Testis (tissue), 3 donors: ENCODE data around the gene CCDC138. TPM values are rescaled to one million over a fixed set of nuclear protein-coding genes. Genes with fewer than 3 reads are reported as not detected.

Experiments used
- DNase-seq: peaks from one replicate; pipeline ENCODE4 v3.0.0-alpha.2; 2019
- H3K27ac ChIP-seq, 2 donors: fragments of 200-600 bp; sonication (generic); one replicate each; pipeline ENCODE4 v1.5.1; 2019
- H3K27me3 ChIP-seq: fragments of 200-600 bp; sonication (generic); one replicate; pipeline ENCODE4 v1.5.1; 2019
- H3K36me3 ChIP-seq: fragments of 200-600 bp; sonication (generic); one replicate; pipeline ENCODE4 v1.5.1; 2017; ENCODE audit warnings: low read depth; ENCODE audit errors: missing control alignments
- H3K4me1 ChIP-seq: fragments of 200-600 bp; sonication (generic); one replicate; pipeline ENCODE4 v1.5.1; 2019
- H3K4me3 ChIP-seq, 2 donors: fragments of 200-600 bp; sonication (generic); one replicate each; pipeline ENCODE4 v1.5.1; 2017 to 2019
- H3K9me3 ChIP-seq: fragments of 200-600 bp; sonication (generic); one replicate; pipeline ENCODE4 v1.5.1; 2017
- POLR2A ChIP-seq: fragments of 450-650 bp; IDR thresholded peaks from one replicate; pipeline ENCODE4 v1.6.1; 2017; ENCODE audit warnings: antibody characterized with exemption, mild to moderate bottlenecking, moderate library complexity
- WGBS, 2 donors: methylation state at CpG; one replicate each; pipeline ENCODE4 v1.1.5; 2018; 5-methylcytosine and 5-hydroxymethylcytosine counted together
- intact Hi-C: fragments of 100-400 bp; cut with DNase I; formaldehyde crosslinking; loops from one replicate; pipeline ENCODE4 v1.15.1; 2023; ENCODE audit warnings: low total_unique reads
- polyA plus RNA-seq: library from polyadenylated mRNA; stranded (reverse); fragments of 350-450 nt; fragmentation: Illumina TruSeq; extraction: RNeasy Lipid Tissue Mini Kit (QIAGEN cat#74804); gene quantifications from one replicate; pipeline ENCODE4 v1.2.3, GENCODE V29; 2014; ENCODE audit warnings: low read depth, low replicate concordance; ENCODE audit not compliant: insufficient read depth
- total RNA-seq, 2 donors: library from RNA; depleted of rRNA; stranded (reverse); fragments of >200 nt; gene quantifications; one replicate each; pipeline ENCODE4 v1.2.3, GENCODE V29; 2016
- TF ChIP-seq, protein P1 (sequence below), 3 experiments: fragments of 450-650 bp in 2 of 3; fragments of 200-600 bp in 1 of 3; sonication (generic) in 1 of 3; IDR thresholded peaks; one replicate each; pipeline ENCODE4 v1.5.1; 2016 to 2019; ENCODE audit warnings: antibody characterized with exemption in 3 of 3, mild to moderate bottlenecking in 2 of 3, moderate library complexity in 1 of 3

Gene CCDC138
- total and polyA plus RNA-seq, 3 donors from 2014 or later, result 15.7 to 30.9 (median 19.3) TPM

GRCh38 chr2:108910541-108911396 is 124.2 kb downstream of the CCDC138 start:
- intact Hi-C loops, result no loop called here
- TF ChIP-seq POLR2A, result no peak
- TF ChIP-seq, protein P1, sequence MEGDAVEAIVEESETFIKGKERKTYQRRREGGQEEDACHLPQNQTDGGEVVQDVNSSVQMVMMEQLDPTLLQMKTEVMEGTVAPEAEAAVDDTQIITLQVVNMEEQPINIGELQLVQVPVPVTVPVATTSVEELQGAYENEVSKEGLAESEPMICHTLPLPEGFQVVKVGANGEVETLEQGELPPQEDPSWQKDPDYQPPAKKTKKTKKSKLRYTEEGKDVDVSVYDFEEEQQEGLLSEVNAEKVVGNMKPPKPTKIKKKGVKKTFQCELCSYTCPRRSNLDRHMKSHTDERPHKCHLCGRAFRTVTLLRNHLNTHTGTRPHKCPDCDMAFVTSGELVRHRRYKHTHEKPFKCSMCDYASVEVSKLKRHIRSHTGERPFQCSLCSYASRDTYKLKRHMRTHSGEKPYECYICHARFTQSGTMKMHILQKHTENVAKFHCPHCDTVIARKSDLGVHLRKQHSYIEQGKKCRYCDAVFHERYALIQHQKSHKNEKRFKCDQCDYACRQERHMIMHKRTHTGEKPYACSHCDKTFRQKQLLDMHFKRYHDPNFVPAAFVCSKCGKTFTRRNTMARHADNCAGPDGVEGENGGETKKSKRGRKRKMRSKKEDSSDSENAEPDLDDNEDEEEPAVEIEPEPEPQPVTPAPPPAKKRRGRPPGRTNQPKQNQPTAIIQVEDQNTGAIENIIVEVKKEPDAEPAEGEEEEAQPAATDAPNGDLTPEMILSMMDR (IDR thresholded peaks at IDR 0.05), result no peak
- 83 to 86% methylated on average over 16 to 20 of the region's 20 CpGs for WGBS, 2 donors

DNA sequence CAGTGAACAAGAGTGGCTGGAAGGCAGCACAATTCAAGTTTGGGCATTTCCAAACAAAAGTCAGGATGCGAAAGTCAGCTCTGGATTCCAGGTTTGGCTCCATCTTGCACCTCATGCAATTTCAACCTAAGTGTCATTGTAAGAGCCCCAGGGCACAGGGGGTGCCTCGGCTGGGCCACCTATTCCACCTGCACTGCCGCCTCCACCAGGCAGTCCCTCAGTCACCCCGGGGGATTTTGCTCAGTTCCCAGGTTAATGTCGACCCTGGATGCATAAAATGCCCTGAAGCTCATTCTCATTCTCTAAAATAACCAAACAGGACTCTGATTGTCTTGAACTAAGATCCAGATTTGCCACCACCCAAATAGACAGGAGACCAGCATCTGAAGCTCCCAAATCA is 124.8 kb downstream of the CCDC138 start:
- Histone ChIP-seq H3K36me3 (no peaks in the 10 kb centered on the region), H3K27me3 (no peaks in the 10 kb centered on the region), H3K4me3 (no peak overlapping the region), H3K27ac (no peak overlapping the region), H3K4me1 (no peaks in the 10 kb centered on the region), H3K9me3 (no peaks in the 10 kb centered on the region)
- intact Hi-C loops, result no loop called here
- TF ChIP-seq POLR2A, result no peak
- TF ChIP-seq, protein P1 (IDR thresholded peaks at IDR 0.05), result no peak
- 82 to 89% methylated on average over 5 of the region's 5 CpGs for WGBS, 2 donors
- DNase-seq, result no peak

More at GRCh38 chr2:108910541-108911396, 124.2 kb downstream of the CCDC138 start:
- Histone ChIP-seq H3K4me3 (no peak overlapping the region), H3K4me1 (no peaks in the 10 kb centered on the region), H3K27me3 (no peaks in the 10 kb centered on the region), H3K36me3 (no peaks in the 10 kb centered on the region), H3K27ac (no peak overlapping the region), H3K9me3 (no peaks in the 10 kb centered on the region)
- DNase-seq, result peak; percentile 7

DNA sequence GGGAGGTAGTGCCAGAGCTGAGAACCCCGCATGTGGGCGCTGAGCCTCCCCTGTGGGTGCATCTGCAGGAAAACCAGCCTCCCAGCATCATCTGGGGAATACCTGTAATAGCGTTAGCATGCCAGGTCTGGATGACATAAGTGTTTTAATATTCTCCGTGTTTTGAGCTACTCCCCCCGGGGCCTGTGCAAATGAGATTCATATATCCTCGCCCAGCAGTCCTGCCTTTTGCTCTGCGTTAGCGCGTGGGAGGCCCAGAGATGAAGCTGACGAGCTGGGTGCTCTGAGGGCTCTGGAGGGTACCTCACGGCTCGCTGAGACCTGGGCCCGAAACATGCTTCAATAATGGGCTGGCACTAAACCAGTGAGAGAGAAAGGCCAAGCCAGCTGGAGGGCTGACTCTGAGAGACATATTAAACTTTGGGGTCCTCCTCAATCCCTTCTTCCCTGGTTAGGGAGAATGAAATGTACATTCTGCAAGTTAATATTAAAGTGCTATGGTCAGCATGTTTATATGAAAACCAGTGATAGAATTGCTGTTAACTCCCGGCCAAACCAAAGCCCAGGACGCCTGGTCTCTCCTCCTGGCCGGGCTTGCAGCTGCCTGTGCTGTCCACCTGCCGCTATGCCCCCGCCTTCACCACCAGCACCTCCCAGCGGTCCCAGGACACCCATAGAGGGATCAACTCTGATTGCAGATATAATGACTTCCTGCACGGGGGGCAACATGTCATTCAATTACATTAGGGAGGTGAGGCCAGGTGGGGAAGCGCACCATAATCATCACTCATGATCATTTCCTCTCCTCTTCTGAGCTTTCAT is 125.4 kb downstream of the CCDC138 start:
- 80 to 81% methylated on average over 18 to 21 of the region's 21 CpGs for WGBS, 2 donors
- no peak for DNase-seq
- Histone ChIP-seq H3K27ac (no peak overlapping the region), H3K9me3 (no peaks in the 10 kb centered on the region), H3K36me3 (no peaks in the 10 kb centered on the region), H3K27me3 (no peaks in the 10 kb centered on the region), H3K4me3 (no peak overlapping the region), H3K4me1 (peaks cover under 1% of the 10 kb centered on the region)
- no peak for TF ChIP-seq POLR2A
- TF ChIP-seq, protein P1 (IDR thresholded peaks at IDR 0.05), result no peak
- intact Hi-C loops, result no loop called here

- Histone ChIP-seq H3K4me1 (peaks cover 6% of the 10 kb centered on the region), H3K27me3 (no peaks in the 10 kb centered on the region), H3K27ac (no peak overlapping the region), H3K4me3 (no peak overlapping the region), H3K9me3 (no peaks in the 10 kb centered on the region), H3K36me3 (no peaks in the 10 kb centered on the region)
- WGBS, 2 donors, result 93 to 96% methylated on average over 5 of the region's 5 CpGs
- intact Hi-C loops, result no loop called here
- no peak for TF ChIP-seq POLR2A
- TF ChIP-seq, protein P1 (IDR thresholded peaks at IDR 0.05), result no peak
- no peak for DNase-seq
Measured at GRCh38 chr2:108912629-108912902, 126.0 kb downstream of the CCDC138 start.
